ENCODE data around the gene MED13L.
"Not testable (repeated sequence)": the region's sequence is repeated elsewhere in the genome, so short reads cannot be mapped to it uniquely, and the experiment has no call there.

- TF ChIP-seq, protein P1, sequence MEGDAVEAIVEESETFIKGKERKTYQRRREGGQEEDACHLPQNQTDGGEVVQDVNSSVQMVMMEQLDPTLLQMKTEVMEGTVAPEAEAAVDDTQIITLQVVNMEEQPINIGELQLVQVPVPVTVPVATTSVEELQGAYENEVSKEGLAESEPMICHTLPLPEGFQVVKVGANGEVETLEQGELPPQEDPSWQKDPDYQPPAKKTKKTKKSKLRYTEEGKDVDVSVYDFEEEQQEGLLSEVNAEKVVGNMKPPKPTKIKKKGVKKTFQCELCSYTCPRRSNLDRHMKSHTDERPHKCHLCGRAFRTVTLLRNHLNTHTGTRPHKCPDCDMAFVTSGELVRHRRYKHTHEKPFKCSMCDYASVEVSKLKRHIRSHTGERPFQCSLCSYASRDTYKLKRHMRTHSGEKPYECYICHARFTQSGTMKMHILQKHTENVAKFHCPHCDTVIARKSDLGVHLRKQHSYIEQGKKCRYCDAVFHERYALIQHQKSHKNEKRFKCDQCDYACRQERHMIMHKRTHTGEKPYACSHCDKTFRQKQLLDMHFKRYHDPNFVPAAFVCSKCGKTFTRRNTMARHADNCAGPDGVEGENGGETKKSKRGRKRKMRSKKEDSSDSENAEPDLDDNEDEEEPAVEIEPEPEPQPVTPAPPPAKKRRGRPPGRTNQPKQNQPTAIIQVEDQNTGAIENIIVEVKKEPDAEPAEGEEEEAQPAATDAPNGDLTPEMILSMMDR (IDR thresholded peaks at IDR 0.05), result not testable (repeated sequence)
- TF ChIP-seq POLR2A (IDR thresholded peaks at IDR 0.05), result not testable (repeated sequence)
Observed at GRCh38 chr12:116283881-116284280, 6.4 kb upstream of the MED13L start.
